ENCODE results near the gene RERE.

DNA sequence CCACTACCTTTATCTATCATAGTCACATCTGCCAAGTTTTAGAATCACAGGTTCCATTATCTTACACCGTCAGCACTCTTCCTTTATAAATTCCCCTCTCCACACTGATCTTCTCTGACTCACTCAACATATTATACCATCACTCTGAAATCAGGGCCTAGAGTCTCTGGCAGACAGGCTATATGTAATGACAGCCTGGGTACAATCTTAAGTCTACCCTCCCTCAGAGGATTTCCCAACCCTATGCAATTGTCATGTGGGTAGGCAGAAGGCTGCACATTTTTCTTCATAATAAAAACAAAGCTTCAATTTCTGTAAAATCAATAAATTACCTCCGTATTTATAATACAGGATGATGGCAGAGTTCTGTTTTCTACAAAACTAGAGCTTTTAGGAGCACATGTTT lies 138.0 kb downstream of the RERE start:
- TF ChIP-seq ZBTB21 (tag by site-specific recombination; IDR thresholded peaks at IDR 0.05) (no peak), MYNN (tag by site-specific recombination; IDR thresholded peaks at IDR 0.05; ENCODE audit: borderline replicate concordance) (no peak), ZBTB26 (tag by site-specific recombination; optimal IDR thresholded peaks at IDR 0.05) (no peak), ZBTB8A (tag by site-specific recombination; IDR thresholded peaks at IDR 0.05) (no peak), ZBTB20 (tag by site-specific recombination; IDR thresholded peaks at IDR 0.05) (no peak), CTCF (tag by site-specific recombination; IDR thresholded peaks at IDR 0.05) (no peak), ZFP69B (tag by site-specific recombination; IDR thresholded peaks at IDR 0.05) (no peak), ZNF138 (tag by site-specific recombination; IDR thresholded peaks at IDR 0.05; ENCODE audit: borderline replicate concordance) (no peak), ZNF121 (tag by site-specific recombination; IDR thresholded peaks at IDR 0.05) (no peak), ZSCAN23 (tag by site-specific recombination; IDR thresholded peaks at IDR 0.05) (no peak), ZNF223 (tag by site-specific recombination; IDR thresholded peaks at IDR 0.05) (no peak)
- TF ChIP-seq, protein P1, sequence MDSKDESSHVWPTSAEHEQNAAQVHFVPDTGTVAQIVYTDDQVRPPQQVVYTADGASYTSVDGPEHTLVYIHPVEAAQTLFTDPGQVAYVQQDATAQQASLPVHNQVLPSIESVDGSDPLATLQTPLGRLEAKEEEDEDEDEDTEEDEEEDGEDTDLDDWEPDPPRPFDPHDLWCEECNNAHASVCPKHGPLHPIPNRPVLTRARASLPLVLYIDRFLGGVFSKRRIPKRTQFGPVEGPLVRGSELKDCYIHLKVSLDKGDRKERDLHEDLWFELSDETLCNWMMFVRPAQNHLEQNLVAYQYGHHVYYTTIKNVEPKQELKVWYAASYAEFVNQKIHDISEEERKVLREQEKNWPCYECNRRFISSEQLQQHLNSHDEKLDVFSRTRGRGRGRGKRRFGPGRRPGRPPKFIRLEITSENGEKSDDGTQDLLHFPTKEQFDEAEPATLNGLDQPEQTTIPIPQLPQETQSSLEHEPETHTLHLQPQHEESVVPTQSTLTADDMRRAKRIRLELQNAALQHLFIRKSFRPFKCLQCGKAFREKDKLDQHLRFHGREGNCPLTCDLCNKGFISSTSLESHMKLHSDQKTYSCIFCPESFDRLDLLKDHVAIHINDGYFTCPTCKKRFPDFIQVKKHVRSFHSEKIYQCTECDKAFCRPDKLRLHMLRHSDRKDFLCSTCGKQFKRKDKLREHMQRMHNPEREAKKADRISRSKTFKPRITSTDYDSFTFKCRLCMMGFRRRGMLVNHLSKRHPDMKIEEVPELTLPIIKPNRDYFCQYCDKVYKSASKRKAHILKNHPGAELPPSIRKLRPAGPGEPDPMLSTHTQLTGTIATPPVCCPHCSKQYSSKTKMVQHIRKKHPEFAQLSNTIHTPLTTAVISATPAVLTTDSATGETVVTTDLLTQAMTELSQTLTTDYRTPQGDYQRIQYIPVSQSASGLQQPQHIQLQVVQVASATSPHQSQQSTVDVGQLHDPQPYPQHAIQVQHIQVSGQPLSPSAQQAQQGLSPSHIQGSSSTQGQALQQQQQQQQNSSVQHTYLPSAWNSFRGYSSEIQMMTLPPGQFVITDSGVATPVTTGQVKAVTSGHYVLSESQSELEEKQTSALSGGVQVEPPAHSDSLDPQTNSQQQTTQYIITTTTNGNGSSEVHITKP (tag by site-specific recombination; IDR thresholded peaks at IDR 0.05), result no peak

Measured in HEK293 (cell line).